Fibroblast of peridontal ligament (primary cell): Measurements from ENCODE around the gene CDC42EP3.

Source experiments
- DNase-seq: peaks from one replicate; pipeline ENCODE4 v3.0.0-alpha.2; 2010; ENCODE audit errors: extremely low read depth

The CDC42EP3 gene

DNA sequence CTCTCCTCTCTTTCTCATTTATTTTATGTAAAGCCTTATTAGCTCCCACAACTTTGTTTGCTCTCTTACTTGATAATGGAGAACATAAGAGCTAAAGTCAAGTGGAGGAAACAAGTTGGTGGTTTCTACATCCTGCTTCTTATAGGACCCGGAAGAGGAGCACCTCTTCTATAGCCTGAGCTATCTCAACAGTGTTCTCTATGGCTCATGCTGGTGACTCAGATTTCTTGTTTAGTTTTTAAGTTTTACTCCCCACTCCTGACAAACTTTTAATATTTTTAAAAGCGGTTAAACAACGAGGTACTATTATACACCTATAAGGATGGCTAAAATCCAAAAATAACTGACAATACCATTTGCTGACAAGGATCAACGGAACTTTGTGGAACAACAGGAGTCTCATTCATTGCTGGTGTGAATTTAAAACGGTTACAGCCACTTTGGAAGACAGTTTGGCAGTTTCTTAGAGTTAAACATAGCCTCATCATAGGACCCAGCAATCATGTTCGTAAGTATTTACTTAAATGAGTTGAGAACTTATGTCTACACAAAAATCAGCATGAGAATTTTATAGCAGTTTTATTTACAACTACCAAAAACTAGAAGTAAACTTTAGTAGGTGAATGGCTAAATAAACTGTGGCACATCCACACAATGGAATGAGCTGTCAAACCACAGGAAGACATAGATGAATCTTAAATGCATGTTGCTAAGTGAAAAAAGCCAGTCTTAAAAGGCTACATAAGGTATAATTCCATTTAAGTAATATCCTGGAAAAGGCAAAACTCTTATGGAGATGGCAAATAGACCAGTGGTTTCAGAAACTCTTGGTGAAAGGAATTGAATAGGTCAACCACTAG, 12.7 kb upstream of the CDC42EP3 start:
- DNase-seq = peak; percentile 28

- no peak for DNase-seq
These were observed 11.8 kb upstream of the CDC42EP3 start for GRCh38 chr2:37683241-37683640.

DNA sequence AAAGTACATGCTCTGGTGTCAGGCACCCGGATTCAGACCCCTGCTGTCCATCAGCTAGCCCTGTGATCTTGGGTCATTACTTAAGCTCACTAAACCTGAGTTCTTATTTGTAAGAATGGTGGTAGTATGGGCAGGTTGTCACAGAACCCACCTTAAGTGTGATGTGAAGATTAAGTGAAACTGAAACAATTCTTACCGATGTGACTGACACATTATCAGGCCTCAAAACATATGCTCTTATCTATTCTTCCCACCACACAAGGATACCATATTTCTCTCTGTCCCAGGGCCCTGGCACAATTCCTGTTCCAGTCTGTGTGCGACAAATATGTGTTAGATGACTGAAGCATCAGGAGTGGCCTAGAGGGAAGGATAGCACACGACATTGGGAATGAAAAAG, 11.0 kb upstream of the CDC42EP3 start:
- DNase-seq = no peak

DNA sequence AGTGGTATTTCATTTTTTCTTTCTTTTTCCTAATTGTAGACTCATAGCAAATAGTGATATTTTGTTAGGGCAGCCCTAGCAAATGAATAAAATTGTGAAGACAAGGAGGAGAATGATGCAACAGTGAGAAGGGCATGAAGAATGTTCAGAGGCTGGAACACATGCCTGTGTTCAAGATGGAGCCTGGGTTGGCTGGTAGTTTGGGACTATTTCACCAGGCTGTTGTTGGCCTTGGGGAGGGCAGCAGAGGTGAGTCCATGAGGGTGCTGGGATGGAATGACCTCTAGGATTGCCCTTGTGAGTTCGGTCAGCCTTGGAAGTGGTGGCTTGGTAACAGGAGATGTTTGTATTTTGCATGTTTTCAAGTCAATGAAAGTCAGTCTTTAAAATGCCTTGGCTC, 10.1 kb upstream of the CDC42EP3 start:
- no peak for DNase-seq

- no peak for DNase-seq
These were observed 7.7 kb upstream of the CDC42EP3 start for GRCh38 chr2:37679072-37679695.

GRCh38 chr2:37676274-37676673, 4.8 kb upstream of the CDC42EP3 start:
- no peak for DNase-seq

GRCh38 chr2:37674946-37675345, 3.5 kb upstream of the CDC42EP3 start:
- no peak for DNase-seq

DNA sequence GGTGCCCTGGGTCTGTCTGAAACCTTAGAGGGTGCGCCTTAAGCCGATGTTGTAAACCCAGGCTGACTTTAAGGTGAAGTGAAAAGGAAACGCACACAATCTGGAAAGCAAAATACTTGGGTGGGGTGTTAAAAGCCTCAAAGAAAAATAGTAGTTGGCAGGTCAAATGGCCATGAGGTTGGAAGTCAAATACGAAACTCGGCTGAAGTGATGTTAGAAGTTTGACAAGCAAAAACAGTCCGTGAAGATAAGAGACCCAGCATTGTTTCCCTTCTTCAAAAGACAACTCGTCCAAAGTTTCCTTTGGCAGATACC, 1.4 kb upstream of the CDC42EP3 start:
- no peak for DNase-seq

DNA sequence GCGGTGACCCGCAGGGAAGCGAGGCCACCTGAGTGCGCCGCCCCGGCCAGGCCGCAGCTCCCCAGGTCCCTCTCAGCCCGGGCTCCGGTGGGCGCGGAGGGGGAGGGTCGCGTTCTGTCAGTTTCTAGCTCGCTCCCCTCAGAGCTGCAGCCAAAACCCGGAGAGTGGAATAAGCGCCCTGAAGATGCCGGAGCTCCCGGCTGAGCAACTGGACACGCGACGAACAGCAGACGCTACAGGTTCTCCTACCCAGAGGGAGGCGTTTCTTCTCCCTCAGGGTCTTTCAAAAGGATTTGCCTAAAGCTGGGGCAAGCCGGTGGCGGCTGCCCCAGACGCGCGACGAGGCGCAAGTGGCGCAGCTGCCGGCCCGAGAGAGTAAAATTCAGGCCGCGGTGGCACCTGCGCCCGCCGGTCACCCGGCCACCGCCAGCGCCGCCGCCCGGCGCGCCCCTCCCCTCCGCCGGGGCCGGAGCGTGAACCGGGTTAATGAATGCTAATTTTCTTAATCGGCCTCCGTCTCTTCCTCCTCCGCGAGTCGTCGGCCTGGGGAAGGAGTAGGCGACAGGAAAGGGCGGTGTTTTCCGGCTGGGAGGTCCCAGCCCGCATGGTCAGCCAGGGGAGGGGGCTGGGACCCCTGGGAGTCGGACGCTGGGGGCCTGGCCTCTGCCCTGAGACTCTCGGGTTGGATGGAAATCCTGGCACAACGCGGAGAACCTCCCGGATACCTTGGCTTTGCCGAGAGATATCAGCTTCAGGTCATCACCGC, 845 bp upstream of the CDC42EP3 start:
- peak; percentile 87 for DNase-seq

GRCh38 chr2:37671816-37672103, 318 bp upstream of the CDC42EP3 start:
- DNase-seq = no peak

DNA sequence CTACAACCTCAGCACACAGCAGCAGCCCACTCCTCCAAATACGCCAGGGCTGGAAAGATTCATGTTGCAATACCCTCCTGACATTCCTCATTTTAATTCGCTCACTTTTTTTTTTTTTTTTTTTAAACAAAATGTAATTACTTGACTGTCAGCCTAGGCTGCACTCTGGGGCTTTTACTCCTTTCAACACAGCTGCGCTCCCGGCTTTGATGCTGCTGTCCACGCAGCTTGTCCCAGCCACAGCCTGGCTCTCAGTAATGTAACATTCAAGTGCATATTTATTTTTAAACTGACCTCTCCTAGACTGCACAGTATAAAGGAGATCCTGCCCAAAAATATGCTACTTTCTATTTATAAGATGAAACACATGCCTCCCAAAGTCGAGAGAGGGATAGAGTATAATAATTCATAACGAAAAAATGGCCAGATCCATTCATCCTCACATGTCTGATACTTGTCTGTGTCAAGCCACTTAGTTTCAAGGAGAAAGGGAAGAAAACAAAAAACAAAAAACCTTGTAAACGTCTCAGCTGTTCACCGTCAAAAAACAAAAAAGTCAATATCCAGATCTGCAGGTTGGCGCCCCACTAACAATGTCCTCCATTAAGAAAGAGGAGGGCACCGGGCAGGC, 949 bp downstream of the CDC42EP3 start:
- peak; percentile 51 for DNase-seq

DNA sequence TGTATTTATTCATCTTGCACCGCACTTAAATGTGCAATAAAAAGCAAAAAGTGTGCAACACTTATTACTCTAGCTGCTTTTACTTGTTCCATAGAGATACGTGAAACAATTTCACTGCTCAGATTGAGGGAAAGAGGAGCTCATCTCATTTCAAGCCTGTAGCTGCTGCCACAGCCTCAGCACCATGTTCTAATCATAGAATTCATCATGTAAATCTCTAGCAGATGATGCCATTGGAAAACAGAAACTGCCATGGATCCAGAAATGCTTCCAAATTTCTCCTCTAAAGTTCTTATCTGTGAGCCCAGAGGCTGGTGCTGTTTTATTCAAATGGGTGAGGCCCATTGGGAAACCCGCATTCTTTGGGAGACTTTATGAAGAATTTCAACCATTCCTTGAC, 2.0 kb downstream of the CDC42EP3 start:
- DNase-seq = peak; percentile 63

DNA sequence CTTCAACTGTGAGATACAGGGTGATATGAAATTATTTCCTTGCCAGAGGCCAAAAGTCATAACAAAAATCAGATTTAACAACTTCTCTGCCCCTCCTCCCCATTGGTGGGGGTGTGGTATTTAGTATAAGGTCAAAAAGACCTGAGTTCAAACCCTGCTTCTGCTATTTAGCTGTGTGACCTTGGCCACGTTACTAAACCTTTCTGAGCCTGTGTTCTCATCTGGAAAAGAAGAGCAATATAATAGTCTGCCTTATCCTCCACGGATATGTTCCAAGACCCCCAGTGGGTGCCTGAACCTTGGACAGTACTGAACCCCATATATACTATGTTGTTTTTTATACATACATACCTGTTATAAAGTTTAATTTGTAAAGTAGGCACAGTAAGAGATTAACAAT, 3.7 kb downstream of the CDC42EP3 start:
- no peak for DNase-seq

- no peak for DNase-seq
These were observed 4.7 kb downstream of the CDC42EP3 start for GRCh38 chr2:37666772-37667171.

DNA sequence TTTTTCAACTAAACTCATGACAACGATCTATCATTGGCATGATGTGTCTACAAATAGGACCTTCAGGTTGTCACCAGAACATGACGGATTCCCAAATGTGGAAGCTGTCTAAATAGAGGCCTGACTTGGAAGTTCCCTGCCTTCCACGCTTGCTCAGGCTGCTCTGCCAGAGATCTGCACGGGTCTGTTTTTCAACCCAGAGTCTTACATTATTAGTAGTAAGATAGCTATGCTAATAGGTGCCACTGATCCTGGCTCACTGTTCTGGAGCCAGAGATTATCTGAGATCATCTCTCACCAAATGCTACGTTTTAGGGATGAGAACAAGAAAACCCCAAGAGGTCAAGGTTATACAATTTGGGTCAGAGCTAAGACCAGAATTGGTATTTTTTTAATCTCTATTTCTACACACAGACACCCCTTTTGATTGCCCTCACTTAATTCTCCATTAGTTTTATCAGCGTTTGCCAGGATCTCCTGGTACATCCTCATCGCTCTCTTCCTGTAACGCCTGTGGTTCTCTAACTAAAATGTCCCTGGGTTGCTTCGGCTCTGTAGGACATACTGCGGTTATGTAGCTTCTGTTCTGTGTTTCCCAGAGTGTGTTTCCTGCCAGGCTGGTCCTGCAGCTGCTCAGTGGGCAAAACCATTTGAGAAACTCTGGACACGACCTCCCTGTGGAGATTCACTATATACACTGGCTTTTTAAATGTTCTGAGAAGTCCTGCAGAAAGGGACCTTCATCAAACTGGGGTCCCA, 5.7 kb downstream of the CDC42EP3 start:
- no peak for DNase-seq

DNA sequence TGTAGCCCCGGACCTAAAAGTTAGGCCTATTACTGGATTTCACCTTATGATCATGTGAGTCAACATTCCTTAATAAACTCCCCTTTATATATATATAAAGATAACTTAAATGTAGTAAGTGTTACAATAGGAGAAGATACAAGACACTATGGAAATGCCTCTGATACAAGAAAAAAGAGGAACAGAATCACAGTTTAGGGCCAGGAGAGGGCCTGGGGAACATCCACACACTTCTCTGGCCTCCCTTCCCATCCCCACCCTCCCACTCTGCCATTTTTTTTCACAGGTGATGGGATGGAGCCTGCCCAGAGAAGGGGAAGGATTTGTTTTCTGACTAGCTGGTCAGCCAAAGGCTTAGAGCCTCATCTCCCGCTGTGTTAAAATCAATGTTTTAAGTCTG, 6.4 kb downstream of the CDC42EP3 start:
- no peak for DNase-seq

DNA sequence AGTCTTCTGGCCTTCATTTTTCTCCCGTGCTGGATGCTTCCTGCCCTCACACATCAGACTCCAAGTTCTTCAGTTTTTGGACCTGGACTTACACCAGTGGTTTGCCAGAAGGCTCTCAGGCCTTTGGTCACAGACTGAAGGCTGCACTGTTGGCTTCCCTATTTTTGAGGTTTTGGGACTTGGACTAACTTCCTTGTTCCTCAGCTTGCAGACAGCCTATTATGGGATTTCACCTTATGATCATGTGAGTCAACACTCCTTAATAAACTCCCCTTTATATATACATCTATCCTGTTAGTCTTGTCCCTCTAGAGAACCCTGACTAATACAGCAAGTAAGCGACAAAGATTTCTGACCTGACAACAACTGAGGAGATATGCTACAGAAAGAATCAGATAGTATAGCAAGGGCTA, 7.2 kb downstream of the CDC42EP3 start:
- no peak for DNase-seq

DNA sequence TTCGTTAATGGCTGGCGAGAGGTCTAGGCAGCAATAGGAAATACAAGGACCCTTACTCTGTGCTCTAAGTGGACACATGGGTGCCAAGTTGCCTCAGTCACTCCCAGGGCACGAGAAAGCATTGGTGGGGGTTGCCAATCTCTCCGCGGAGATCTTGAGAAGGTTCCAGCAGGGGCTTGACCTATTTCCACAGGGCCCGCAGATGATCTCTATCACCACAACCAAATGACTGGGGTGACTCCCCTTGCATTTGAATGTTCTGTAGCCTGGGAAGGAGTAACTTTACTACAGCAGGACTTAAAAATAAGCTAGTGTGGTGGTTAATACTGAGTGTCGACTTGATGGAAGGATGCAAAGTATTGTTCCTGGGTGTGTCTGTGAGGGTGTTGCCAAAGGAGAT, 8.1 kb downstream of the CDC42EP3 start:
- no peak for DNase-seq

- DNase-seq = no peak
These were observed 11.7 kb downstream of the CDC42EP3 start for GRCh38 chr2:37659723-37660122.

GRCh38 chr2:37658682-37659081, 12.8 kb downstream of the CDC42EP3 start:
- no peak for DNase-seq

DNA sequence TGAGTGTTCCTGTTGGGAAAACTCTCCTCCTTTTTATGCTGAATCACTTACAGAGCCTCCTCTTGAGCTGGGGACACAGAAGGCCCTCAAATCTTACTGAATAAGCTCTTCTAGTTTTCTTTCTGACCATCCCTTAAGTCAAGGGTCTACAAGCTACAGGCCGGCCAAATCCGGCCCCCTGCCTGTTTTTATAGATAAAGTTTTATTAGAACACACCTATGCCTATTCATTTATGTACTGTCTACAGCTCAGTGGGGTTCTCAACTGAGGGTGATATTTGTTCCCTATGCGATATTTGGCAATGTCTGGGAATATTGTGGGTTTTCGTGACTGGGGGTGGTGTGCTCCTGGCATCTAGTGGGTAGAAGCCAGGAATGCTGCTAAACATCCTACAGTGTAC, 14.0 kb downstream of the CDC42EP3 start:
- no peak for DNase-seq
